SK-N-SH (cell line): ENCODE measurements around the gene GPRC5C.

ENCODE experiments used
- ELF1 ChIP-seq: IDR thresholded peaks from 2 replicates; pipeline ENCODE4 v1.4.0; 2012
- EP300 ChIP-seq, 2 experiments: IDR thresholded peaks; 2 replicates each; pipeline versions ENCODE4 v1.4.0 to v1.6.1; 2012; ENCODE audit warnings: borderline replicate concordance in 1 of 2, low read depth in 1 of 2, low read length in 1 of 2
- JUND ChIP-seq: IDR thresholded peaks from 2 replicates; pipeline ENCODE4 v1.4.0; 2012
- TAF1 ChIP-seq: IDR thresholded peaks from 2 replicates; pipeline ENCODE4 v1.6.1; 2012; ENCODE audit warnings: low read depth, mild to moderate bottlenecking, low read length, moderate library complexity, borderline replicate concordance
- YY1 ChIP-seq: IDR thresholded peaks from 2 replicates; pipeline ENCODE4 v1.4.0; 2012; ENCODE audit warnings: low read depth, mild to moderate bottlenecking
- TF ChIP-seq, protein P1 (sequence below): fragments of 150-350 bp; IDR thresholded peaks from 2 replicates; pipeline ENCODE4 v1.6.1; 2017; ENCODE audit warnings: antibody characterized with exemption, low read length, low read depth, borderline replicate concordance
- TF ChIP-seq, protein P2 (sequence below): fragments of 200-600 bp; sonication (generic); IDR thresholded peaks from 2 replicates; pipeline ENCODE4 v1.6.1; 2017; ENCODE audit warnings: antibody characterized with exemption, mild to moderate bottlenecking, moderate library complexity
- TF ChIP-seq, protein P3 (sequence below): IDR thresholded peaks from 2 replicates; pipeline ENCODE4 v1.4.0; 2012; ENCODE audit warnings: low read depth
- TF ChIP-seq, protein P4 (sequence below): IDR thresholded peaks from 2 replicates; pipeline ENCODE4 v1.6.1; 2012; ENCODE audit warnings: mild to moderate bottlenecking, low read depth, low read length, moderate library complexity

DNA sequence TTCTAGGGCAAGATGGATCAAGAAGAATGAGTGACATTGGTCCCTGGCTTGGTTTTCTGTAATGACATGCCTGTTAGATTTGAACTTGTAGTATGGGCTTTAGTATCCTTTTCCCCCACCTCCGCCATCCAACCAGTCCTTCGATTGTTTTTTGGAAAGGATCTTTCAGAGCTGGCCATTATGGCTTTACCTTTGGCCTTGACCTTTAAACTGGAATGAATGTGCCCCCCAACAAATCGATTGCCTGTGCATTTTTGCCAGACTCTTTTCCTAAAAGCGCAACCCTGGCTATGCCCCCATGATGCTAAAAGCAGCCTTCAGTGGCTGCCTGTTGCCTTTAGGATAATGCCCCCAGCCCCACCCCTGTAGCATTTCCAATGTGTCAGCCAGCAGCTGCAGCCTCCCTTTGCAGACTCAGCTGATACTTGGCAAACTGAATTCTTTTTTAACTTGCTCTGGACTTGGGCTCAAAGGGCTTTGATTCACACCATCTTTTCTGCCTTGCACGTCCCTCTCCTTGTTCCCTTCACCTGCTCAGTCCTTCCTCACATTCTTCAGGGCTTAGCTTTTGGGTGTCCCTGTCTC, 4.0 kb downstream of the GPRC5C start:
- no peak for TF ChIP-seq JUND
- no peak for TF ChIP-seq EP300 (IDR thresholded peaks at IDR 0.05; ENCODE audit: borderline replicate concordance in 1 of 2, low read depth in 1 of 2, low read length in 1 of 2)
- TF ChIP-seq, protein P1, sequence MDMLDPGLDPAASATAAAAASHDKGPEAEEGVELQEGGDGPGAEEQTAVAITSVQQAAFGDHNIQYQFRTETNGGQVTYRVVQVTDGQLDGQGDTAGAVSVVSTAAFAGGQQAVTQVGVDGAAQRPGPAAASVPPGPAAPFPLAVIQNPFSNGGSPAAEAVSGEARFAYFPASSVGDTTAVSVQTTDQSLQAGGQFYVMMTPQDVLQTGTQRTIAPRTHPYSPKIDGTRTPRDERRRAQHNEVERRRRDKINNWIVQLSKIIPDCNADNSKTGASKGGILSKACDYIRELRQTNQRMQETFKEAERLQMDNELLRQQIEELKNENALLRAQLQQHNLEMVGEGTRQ: no peak
- TF ChIP-seq TAF1: no peak
- TF ChIP-seq, protein P2, sequence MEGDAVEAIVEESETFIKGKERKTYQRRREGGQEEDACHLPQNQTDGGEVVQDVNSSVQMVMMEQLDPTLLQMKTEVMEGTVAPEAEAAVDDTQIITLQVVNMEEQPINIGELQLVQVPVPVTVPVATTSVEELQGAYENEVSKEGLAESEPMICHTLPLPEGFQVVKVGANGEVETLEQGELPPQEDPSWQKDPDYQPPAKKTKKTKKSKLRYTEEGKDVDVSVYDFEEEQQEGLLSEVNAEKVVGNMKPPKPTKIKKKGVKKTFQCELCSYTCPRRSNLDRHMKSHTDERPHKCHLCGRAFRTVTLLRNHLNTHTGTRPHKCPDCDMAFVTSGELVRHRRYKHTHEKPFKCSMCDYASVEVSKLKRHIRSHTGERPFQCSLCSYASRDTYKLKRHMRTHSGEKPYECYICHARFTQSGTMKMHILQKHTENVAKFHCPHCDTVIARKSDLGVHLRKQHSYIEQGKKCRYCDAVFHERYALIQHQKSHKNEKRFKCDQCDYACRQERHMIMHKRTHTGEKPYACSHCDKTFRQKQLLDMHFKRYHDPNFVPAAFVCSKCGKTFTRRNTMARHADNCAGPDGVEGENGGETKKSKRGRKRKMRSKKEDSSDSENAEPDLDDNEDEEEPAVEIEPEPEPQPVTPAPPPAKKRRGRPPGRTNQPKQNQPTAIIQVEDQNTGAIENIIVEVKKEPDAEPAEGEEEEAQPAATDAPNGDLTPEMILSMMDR: no peak
- TF ChIP-seq, protein P3, sequence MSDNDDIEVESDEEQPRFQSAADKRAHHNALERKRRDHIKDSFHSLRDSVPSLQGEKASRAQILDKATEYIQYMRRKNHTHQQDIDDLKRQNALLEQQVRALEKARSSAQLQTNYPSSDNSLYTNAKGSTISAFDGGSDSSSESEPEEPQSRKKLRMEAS: no peak
- no peak for TF ChIP-seq YY1
- TF ChIP-seq, protein P4, sequence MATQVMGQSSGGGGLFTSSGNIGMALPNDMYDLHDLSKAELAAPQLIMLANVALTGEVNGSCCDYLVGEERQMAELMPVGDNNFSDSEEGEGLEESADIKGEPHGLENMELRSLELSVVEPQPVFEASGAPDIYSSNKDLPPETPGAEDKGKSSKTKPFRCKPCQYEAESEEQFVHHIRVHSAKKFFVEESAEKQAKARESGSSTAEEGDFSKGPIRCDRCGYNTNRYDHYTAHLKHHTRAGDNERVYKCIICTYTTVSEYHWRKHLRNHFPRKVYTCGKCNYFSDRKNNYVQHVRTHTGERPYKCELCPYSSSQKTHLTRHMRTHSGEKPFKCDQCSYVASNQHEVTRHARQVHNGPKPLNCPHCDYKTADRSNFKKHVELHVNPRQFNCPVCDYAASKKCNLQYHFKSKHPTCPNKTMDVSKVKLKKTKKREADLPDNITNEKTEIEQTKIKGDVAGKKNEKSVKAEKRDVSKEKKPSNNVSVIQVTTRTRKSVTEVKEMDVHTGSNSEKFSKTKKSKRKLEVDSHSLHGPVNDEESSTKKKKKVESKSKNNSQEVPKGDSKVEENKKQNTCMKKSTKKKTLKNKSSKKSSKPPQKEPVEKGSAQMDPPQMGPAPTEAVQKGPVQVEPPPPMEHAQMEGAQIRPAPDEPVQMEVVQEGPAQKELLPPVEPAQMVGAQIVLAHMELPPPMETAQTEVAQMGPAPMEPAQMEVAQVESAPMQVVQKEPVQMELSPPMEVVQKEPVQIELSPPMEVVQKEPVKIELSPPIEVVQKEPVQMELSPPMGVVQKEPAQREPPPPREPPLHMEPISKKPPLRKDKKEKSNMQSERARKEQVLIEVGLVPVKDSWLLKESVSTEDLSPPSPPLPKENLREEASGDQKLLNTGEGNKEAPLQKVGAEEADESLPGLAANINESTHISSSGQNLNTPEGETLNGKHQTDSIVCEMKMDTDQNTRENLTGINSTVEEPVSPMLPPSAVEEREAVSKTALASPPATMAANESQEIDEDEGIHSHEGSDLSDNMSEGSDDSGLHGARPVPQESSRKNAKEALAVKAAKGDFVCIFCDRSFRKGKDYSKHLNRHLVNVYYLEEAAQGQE: no peak
- TF ChIP-seq ELF1: no peak
